Right ventricle myocardium superior (tissue), 1 donor: ENCODE measurements around the gene INVS. TPM values are rescaled to one million over a fixed set of nuclear protein-coding genes. Genes with fewer than 3 reads are reported as not detected.
"Not testable (repeated sequence)": the region's sequence is repeated elsewhere in the genome, so short reads cannot be mapped to it uniquely, and the experiment has no call there.

Source experiments
- ATAC-seq: fragments of 200-7000 bp; cut with Tn5 transposase; one replicate; pipeline ENCODE4 v1.9.1; 2020; ENCODE audit warnings: mild to moderate bottlenecking; ENCODE audit not compliant: poor library complexity
- DNase-seq: peaks from one replicate; pipeline ENCODE4 v3.0.0-alpha.2; 2020
- intact Hi-C: fragments of 100-400 bp; cut with DNase I; formaldehyde crosslinking; loops from one replicate; pipeline ENCODE4 v1.11.2; 2022
- total RNA-seq: library from RNA; stranded (reverse); fragmentation: NEBNext Ultra II Directional; extraction: Animal tissue kit (Norgen Biotek cat#: 25700); gene quantifications from one replicate; pipeline ENCODE4 v1.2.1, GENCODE V29; 2021
- donor health status: DM: no; HTN: yes; CAD: no; lungs with severe emphysema.

Gene INVS
- total RNA-seq, 1 donor from 2014 or later, result 5.6 TPM

DNA sequence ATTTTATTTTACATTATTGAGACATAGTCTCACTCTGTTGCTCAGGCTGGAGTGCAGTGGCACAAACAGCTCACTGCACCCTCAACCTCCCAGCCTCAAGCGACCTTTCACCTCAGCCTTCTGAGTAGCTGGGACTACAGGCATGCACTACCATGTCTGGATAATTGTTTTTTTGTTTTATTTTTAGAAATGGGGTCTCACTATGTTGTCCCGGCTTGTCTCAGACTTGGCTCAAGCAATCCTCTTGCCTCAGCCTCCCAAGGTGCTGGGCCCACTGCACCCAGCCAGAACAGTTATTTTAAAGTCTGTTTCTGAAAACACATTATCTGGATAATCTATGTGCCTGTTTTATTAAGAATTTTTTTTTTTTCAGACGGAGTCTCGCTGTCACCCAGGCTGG, 191.7 kb downstream of the INVS start:
- intact Hi-C loops, result no loop called here
- ATAC-seq (no peak), DNase-seq (no peak)

DNA sequence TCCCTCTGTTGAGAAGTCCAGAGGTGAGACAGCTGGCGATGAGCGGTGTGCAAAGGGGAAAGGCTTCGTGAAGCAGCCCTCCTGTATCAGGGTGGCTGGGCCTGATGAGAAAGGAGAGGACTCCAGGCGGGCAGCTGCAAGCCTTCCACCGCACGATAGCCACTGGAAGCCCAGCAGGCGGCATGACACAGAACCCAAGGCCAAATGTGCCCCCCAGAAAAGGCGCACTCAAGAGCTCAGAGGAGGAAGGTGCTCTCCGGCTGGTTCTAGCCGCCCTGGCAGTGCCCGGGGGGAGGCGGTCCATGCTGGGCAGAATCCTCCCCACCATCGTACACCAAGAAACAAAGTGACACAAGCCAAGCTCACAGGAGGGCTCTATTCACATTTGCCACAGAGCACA, 193.4 kb downstream of the INVS start:
- DNase-seq, result no peak
- intact Hi-C loops, result no loop called here
- ATAC-seq, result no peak

DNA sequence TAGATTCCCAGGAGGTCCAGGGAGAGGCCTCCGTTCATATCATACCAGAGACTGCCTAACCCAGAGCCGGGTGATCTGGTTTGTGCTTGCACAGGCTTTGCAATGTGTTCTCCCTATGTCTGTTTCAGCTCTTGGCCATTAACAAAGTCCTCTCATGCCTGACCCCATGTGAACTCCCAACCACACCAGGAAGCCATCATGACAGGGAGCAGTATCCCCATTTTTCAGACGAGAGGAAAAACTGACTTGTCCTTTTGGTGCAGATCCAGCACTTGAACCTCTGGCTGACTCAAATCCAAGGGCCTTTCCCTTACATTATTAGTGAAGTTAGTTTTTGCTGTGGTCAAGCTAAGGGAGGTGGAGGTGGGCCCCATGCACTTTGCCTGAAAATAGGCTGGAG, 195.3 kb downstream of the INVS start:
- DNase-seq, result no peak
- intact Hi-C loops, result no loop called here
- ATAC-seq, result no peak

DNA sequence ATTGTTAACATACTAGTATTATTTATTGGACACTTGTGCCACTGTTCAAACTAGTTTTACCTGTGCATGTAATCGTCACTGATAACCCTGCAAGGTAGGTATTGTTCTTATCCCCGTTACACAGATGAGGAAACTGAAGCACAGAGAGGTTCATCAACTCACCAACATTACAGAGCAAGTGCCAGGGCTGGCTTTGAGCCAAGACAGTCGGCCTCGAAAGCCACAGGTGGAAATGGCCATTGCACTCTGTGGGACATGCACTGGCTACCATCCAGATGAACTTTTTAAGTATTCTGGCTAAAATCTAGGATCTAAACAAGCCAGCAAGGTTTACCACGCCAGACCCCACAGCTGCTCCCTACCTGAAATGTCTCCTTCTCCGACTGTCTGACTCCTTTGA, 195.8 kb downstream of the INVS start:
- intact Hi-C loops, result no loop called here
- ATAC-seq (no peak), DNase-seq (no peak)

DNA sequence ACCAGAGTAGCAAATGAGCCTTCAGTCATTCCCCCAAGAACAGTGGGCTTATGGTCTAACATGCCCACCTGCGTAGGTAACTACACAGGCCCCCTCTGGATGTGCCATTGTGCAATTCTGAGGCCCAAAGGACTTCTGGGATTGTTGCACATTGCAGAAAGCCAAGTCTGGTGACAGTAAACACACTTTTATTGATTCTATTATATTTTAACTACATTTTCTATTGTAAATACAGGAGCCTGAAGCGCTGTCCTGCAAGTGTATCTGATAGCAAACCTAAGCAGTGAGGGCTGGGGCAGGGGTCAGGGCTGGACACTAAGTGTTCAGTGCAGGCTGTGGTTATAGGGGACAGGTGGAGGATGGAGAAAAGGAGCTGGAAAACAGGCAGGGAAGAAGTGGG, 196.2 kb downstream of the INVS start:
- intact Hi-C loops, result no loop called here
- no peak for ATAC-seq
- no peak for DNase-seq

DNA sequence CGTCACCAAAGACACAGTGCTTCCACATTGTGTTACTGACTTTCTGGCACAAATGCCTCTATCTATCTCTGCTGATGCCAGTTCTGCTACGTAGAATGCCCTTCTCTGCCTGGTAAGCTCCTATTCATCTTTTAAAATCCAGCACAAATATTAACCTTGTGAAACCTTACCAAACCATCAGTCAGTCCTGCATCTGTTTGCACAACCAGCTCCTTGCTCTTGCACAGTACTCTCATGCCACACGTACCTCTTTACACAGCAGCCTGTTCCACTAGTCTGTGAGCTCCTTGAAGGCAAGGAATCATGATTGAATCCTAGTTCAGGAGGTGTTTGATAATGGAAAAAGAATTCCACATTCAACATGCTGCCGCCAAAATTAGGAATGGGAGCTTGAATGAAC, 197.4 kb downstream of the INVS start:
- no peak for ATAC-seq
- DNase-seq, result no peak
- intact Hi-C loops, result no loop called here

DNA sequence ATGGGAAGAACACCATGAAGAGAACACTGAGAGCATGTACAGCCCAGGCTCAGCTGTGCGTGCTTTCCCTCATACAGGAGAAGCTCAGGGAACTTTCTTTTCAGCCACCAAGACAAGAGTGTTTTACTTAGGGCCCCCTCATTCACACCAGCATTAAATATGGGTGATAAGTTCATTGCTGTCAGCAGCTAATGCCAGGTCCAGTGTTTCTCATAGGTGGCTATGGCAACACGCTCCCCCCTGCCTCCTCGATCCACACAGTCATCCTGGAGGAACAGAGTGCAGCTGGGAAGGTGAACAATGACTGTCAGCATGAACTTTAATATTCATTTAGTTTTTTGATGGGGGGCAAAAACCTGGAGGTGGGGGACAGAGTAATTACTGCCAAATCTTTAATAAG, 199.3 kb downstream of the INVS start:
- DNase-seq (no peak), ATAC-seq (no peak)
- intact Hi-C loops, result no loop called here

DNA sequence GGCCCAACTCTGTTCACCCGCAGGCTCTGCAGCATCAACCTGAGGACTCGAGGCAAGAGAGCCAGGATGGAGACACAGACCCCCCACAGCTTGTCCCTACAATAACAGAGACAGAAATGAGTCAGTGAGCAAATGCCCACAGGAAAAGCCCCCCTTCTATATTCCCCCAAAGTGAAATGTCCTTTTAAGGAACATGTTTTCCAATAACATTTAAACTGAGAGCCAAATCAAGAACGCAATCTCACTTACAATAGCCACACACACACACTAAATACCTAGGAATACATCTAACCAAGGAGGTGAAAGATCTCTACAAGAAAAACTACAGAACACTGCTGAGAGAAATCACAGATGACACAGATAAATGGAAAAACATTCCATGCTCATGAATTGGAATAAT, 204.7 kb downstream of the INVS start:
- ATAC-seq (no peak), DNase-seq (no peak)
- intact Hi-C loops, result no loop called here

DNA sequence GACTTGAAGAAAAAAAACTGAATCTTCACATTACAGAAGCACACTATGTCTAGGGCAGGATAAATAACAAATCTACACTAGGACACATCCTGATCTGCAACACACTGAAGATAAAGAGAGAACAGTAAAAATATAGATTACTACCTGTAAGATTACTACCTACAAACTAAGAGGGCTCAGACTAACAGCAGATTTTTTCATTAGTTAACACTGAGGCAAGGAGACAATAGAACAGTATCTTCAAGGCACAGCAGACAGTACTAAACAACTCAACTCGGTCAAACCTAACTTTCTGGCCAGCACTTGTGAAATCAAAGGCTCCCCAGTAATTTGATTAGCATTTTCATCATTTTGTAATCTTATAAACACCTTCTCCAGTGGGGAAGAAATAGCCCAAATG, 207.2 kb downstream of the INVS start:
- ATAC-seq (no peak), DNase-seq (no peak)
- intact Hi-C loops, result no loop called here

DNA sequence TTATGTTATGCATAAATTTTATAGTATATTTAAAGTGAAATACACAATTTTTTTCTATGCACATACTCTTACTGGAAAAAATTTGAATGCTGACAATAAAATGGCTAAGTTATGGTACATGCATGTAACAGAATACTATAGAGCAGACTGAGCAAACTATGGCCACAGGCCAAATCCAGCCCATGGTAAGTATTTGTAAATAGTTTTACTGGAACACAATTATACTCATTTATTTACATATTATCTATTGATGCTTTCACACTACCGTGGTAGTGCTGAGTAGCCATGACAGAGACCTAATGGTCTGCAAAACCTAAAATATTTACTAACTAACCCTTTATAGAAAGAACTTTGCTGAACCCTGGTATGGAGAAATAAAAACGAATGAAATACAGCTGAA, 208.0 kb downstream of the INVS start:
- ATAC-seq (no peak), DNase-seq (no peak)
- intact Hi-C loops, result no loop called here

DNA sequence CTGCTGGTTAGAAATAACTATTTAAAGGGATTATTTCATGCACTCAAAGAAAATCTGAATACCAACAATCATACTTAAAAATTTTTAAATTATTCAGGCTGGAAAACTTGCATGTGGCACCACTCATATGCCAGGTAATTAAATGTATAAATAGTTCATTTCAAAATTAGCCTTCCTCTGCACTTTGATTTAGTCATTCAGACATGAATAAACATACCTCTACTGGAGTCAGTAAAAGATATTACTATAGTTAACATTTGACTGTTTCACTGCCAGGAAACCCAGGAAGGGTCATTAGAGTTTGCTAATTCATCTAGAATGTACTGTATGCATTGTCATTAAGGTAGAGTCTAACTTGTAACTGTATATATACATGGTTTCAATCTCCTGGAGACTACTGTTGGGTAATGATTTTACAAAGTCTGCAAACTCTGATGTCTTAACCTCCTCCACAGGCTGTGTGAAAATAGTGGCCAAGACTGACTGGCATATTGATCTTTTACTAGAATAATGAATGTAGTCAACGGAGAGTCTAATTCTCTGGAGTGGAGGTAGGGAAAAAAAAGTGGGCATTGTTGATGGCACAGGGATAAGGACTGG, 210.0 kb downstream of the INVS start:
- no peak for ATAC-seq
- DNase-seq, result no peak
- intact Hi-C loops, result no loop called here

DNA sequence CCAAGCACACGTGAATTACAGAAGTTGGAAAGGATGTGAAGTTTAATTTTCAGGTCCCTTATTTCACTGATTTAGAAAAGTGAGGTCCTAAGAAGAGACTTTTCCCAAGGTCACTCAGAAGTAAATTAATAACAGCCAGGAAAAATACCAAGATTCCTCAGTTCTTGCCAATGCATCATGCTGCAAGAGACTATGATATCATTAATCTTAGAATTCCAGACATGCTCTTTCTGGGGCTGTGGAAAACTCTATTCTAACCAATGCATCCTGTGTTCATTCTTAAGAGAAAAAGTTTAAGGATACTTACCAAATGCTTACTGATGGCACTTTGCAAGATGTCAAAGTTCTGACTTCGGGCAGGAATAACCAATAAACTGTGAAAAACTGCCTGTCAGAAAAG, 210.9 kb downstream of the INVS start:
- intact Hi-C loops, result no loop called here
- no peak for DNase-seq
- no peak for ATAC-seq

DNA sequence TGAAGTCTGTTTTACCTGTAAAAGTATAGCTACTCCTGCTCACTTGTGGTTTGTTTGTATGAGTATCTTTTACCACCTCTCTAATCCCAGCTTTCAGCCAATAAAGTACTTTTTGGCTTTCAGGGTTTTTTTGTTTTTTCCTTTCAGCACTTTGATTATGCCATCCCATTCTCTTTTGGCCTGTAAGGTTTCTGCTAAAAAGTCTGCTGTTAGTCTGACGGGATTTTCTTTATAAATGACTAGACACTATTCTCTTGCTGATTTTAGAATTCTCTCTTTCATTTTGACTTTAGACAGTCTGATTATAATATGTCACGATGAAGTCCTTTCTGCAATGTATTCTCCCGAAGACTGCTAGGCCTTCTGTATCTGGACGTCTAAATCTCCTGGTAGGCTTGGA, 216.5 kb downstream of the INVS start:
- ATAC-seq, result no peak
- intact Hi-C loops, result no loop called here
- no peak for DNase-seq

DNA sequence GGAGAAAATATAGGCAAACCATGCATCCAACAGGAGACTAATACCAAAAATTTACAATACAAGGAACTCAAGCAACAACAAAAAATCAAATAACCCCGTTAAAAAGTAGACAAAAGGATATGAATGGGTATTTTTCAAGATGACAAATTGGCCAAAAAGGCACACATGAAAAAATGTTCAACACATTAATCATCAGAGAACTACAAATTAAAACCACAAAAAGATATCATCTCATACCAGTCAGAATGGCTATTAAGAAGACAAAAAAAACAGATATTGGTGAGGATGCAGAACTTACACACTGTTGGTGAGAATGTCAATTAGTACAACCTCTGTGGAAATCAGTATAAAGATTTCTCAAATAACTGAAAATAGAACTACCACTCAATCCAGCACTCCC, 218.7 kb downstream of the INVS start:
- intact Hi-C loops, result no loop called here
- no peak for ATAC-seq
- no peak for DNase-seq

DNA sequence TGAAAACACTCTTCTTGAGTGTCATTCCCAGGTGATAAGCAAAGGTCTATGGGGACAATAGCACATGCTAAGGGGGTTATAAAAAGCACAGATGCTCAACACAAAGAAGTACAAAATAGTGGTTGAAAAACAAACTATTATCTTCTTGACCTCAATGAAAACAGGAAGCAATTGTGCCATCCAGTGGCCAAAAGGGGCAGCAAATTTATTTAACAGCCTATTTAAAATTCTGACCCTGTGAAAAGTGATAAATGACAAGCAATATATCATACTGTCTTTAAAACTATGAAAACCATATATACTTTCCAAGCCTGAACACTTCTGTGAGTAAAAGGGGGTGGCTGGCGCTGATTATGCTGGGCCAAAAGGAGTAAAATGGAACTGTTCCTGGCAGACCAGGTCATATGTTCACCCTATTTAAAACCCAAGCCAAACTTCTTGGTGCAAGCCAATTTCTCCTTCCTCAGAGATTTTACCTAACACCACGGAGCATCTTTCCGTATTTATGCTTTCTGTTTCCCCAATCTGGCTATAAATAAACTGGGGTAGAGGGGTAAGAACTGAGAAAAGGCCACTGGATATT, 224.0 kb downstream of the INVS start:
- intact Hi-C loops, result loop anchor here (10.0 kb wide), 1 partner anchor 1138 kb away; no protein-coding TSS in a partner anchor
- no peak for DNase-seq
- peak; percentile 45 for ATAC-seq

DNA sequence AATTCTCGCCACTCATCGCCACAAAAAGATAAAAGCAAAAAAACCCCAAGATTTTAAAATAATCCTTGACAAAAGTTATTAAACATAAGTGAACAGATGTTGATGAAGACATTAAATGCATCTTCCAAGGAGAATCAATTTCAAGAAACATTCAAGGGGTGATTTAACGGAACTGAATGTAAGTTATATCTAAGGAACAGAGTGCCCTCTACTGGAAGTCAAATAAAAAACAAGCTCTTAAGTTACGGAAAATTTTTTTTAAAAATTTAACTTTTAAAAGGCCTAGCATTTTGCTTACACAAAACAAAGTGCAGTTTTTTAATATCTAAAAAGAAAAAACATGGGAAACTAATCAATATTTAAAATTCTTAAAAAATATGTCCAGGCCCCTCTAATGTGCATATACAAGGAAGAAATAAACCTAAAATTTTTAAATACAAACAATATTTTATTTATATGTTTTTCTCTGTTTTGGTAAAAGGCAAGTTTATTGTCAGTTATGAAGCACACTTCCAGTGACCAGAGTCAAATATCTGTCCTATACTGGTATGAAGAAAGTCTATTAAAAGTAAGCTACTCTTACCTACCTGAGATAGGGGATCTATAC, 225.7 kb downstream of the INVS start:
- DNase-seq (no peak), ATAC-seq (no peak)
- intact Hi-C loops, result loop anchor here (5.0 to 10.0 kb wide), 2 partner anchors 292 to 1140 kb away; no protein-coding TSS in a partner anchor

DNA sequence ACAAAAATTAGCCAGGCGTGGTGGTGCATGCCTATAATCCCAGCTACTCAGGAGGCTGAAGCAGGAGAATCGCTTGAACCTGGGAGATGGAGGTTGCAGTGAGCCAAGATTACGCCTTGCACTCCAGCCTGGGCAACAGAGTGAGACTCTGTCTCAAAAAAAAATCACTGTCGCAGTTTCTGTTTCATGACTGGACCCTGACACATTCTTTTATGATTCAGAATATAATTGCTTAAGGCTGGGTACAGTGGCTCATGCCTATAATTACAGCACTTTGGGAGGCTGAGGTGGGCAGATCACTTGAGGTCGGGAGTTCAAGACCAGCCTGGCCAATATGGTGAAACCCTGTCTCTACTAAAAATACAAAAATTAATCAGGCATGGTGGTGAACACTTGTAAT, 239.7 kb downstream of the INVS start:
- ATAC-seq, DNase-seq, intact Hi-C loops: not testable (repeated sequence)

DNA sequence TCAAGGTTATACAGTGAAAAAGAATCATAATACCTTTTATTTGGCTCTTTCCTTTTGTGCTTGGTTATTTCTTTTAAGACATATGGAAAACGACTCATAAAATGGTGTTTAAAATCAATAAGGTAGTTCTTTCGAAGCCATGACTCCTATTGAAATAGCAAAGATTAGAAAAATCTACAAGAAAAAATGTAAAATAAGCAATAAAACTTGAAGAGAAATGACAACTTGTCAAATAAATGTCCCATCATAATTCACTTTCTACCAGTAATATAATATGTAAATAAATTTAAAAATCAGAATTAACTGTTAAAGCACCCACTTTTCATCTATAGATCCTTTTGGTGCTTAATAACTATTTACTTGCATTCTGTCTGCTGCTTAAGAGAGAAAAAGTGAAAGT, 241.2 kb downstream of the INVS start:
- ATAC-seq (no peak), DNase-seq (no peak)
- intact Hi-C loops, result no loop called here

DNA sequence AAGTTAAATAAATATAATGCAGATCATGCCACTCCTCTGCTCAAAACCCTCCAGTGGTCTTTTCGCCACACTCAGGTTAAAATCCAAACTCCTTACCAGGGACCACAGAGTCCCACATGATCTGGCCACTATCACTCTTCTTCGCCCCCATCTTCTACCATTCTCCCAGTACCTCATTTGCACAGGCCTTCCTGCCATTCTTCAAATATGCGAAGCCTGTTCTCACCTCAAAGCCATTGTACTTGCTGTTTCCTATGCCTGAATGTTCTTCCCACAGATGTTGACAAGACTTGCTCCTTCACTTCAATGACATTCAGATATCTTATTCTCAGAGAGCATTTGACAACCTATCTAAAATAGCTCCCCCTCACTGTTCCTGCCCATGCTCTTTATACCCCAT, 242.8 kb downstream of the INVS start:
- ATAC-seq, result no peak
- intact Hi-C loops, result no loop called here
- no peak for DNase-seq

DNA sequence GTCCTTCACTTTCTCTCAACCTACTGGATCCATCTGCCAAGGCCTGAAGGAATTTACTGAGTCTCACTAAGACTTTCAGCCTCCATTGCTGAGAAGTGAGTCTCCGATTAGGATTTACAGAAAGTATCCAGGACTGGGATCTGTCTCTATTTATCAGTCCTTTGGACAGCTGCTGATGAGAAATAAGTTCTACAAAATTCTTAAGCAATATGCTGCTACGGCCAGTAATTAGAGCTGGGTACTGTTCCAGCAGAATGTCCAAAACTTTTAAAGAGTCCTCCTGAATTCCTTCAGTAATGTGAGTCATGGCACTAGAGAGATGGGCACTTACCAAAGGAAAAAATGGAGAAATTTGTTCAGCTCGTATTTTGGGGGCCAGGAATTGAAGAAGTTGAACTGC, 247.8 kb downstream of the INVS start:
- ATAC-seq (peak; percentile 65), DNase-seq (no peak)
- intact Hi-C loops, result no loop called here

DNA sequence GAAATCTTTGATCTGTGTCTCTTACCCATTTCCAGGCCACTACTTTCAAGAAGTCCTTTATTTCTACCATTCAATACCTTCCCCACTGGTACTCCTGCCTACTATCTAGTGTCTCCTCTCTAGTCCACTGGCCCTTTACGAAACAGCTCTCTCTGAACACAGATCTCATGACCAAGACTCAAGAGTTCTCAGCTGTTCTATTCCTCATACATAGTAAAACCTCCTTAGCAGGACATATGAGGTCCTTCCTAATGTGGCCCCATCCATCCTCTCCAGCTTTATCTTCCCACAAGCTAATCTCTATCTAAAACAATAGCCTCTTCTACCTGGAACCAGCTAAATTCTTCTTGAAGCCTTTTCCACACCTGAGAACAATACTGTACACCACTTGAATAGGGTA, 251.1 kb downstream of the INVS start:
- ATAC-seq (no peak), DNase-seq (no peak)
- intact Hi-C loops, result loop anchor here (10.0 kb wide), 1 partner anchor 245 kb away; no protein-coding TSS in a partner anchor
